HL-60 (cell line): ENCODE data around the gene MDN1.

ENCODE experiments used
- DNase-seq, 2 experiments: peaks; one replicate each; pipeline ENCODE4 v3.0.0-alpha.2; 2010 to 2020; ENCODE audit warnings: low read depth in 1 of 2, low spot score in 1 of 2
- H3K27ac ChIP-seq: fragments of 250-450 bp; sonication (Bioruptor Pico); replicated peaks from 2 replicates; pipeline ENCODE4 v1.5.1; 2020; ENCODE audit warnings: mild to moderate bottlenecking, moderate library complexity
- H3K27me3 ChIP-seq: fragments of 250-450 bp; sonication (Bioruptor Pico); 2 replicates; pipeline ENCODE4 v1.5.1; 2021; ENCODE audit warnings: mild to moderate bottlenecking, moderate library complexity; ENCODE audit not compliant: insufficient read depth, poor library complexity, severe bottlenecking
- H3K4me3 ChIP-seq: replicated peaks from 2 replicates; pipeline ENCODE4 v1.5.1; 2011; ENCODE audit warnings: mild to moderate bottlenecking, control low read depth, low read length; ENCODE audit not compliant: insufficient read depth
- GABPA ChIP-seq: IDR thresholded peaks from 2 replicates; pipeline ENCODE4 v1.6.1; 2012; ENCODE audit warnings: low read depth
- POLR2AphosphoS5 ChIP-seq: IDR thresholded peaks from 2 replicates; pipeline ENCODE4 v1.6.1; 2012; ENCODE audit warnings: low read depth
- SPI1 ChIP-seq: IDR thresholded peaks from 2 replicates; pipeline ENCODE4 v1.6.1; 2012; ENCODE audit warnings: low read depth, mild to moderate bottlenecking, borderline replicate concordance
- TF ChIP-seq, protein P1 (sequence below): IDR thresholded peaks from 2 replicates; pipeline ENCODE4 v1.6.1; 2012; ENCODE audit warnings: low read depth; ENCODE audit not compliant: insufficient replicate concordance
- TF ChIP-seq, protein P2 (sequence below): IDR thresholded peaks from one replicate; pipeline ENCODE4 v1.5.1; 2011; ENCODE audit warnings: low read length, control low read depth, inconsistent platforms; ENCODE audit not compliant: insufficient read depth

Gene MDN1

GRCh38 chr6:89842228-89842627, 22.6 kb upstream of the MDN1 start:
- Histone ChIP-seq H3K27me3 (no peaks in the 10 kb centered on the region), H3K27ac (no peak overlapping the region), H3K4me3 (no peak overlapping the region)
- TF ChIP-seq, protein P1, sequence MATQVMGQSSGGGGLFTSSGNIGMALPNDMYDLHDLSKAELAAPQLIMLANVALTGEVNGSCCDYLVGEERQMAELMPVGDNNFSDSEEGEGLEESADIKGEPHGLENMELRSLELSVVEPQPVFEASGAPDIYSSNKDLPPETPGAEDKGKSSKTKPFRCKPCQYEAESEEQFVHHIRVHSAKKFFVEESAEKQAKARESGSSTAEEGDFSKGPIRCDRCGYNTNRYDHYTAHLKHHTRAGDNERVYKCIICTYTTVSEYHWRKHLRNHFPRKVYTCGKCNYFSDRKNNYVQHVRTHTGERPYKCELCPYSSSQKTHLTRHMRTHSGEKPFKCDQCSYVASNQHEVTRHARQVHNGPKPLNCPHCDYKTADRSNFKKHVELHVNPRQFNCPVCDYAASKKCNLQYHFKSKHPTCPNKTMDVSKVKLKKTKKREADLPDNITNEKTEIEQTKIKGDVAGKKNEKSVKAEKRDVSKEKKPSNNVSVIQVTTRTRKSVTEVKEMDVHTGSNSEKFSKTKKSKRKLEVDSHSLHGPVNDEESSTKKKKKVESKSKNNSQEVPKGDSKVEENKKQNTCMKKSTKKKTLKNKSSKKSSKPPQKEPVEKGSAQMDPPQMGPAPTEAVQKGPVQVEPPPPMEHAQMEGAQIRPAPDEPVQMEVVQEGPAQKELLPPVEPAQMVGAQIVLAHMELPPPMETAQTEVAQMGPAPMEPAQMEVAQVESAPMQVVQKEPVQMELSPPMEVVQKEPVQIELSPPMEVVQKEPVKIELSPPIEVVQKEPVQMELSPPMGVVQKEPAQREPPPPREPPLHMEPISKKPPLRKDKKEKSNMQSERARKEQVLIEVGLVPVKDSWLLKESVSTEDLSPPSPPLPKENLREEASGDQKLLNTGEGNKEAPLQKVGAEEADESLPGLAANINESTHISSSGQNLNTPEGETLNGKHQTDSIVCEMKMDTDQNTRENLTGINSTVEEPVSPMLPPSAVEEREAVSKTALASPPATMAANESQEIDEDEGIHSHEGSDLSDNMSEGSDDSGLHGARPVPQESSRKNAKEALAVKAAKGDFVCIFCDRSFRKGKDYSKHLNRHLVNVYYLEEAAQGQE = no peak
- no peak for TF ChIP-seq SPI1
- no peak for TF ChIP-seq POLR2AphosphoS5
- TF ChIP-seq, protein P2, sequence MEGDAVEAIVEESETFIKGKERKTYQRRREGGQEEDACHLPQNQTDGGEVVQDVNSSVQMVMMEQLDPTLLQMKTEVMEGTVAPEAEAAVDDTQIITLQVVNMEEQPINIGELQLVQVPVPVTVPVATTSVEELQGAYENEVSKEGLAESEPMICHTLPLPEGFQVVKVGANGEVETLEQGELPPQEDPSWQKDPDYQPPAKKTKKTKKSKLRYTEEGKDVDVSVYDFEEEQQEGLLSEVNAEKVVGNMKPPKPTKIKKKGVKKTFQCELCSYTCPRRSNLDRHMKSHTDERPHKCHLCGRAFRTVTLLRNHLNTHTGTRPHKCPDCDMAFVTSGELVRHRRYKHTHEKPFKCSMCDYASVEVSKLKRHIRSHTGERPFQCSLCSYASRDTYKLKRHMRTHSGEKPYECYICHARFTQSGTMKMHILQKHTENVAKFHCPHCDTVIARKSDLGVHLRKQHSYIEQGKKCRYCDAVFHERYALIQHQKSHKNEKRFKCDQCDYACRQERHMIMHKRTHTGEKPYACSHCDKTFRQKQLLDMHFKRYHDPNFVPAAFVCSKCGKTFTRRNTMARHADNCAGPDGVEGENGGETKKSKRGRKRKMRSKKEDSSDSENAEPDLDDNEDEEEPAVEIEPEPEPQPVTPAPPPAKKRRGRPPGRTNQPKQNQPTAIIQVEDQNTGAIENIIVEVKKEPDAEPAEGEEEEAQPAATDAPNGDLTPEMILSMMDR = no peak
- DNase-seq = no peak

DNA sequence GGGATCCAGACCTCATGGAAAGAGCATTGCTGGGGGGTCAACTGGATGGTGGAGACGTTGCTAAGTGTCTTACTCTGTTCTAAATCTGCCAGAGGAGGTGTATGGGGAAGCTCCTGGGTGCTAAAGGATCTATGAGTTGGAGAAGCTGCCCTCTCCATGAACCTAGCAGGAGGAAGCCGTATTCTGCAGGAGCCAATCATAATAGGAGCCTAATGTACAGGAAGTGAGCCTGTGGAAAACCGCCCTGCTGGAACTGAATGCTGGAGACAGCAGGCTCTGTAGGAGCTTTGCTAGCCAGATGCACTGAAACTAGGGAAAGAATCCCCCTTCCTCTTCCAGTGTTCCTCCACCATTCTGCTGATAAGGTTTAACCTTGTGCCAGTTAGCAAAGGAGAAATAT, 20.9 kb upstream of the MDN1 start:
- H3K27ac ChIP-seq = no peak overlapping the region
- peak; percentile 11 to 33 for DNase-seq
- TF ChIP-seq SPI1 (no peak; the same call in 1 of the 2 replicates), POLR2AphosphoS5 (peak; percentile 31; the same call in 1 of the 2 replicates), GABPA (no peak)
- TF ChIP-seq, protein P1 = no peak
- TF ChIP-seq, protein P2 = no peak

GRCh38 chr6:89836639-89837222, 17.1 kb upstream of the MDN1 start:
- Histone ChIP-seq H3K4me3 (no peak overlapping the region), H3K27ac (no peak overlapping the region), H3K27me3 (no peaks in the 10 kb centered on the region)
- TF ChIP-seq, protein P1 = no peak
- no peak for TF ChIP-seq GABPA
- DNase-seq = peak in 1 of 2 experiments; percentile 31

More for the DNA sequence above, 20.9 kb upstream of the MDN1 start:
- H3K4me3 ChIP-seq = no peak overlapping the region
- no peaks in the 10 kb centered on the region for H3K27me3 ChIP-seq
